Endothelial cell of umbilical vein (primary cell): ENCODE data around the gene WHRN.

Experiments
- CTCF ChIP-seq, 2 donors: IDR thresholded peaks; 1 replicate in 1 of 2; 2 replicates in 1 of 2; pipeline ENCODE4 v1.5.1; 2011; ENCODE audit warnings: low read length in 2 of 2, mild to moderate bottlenecking in 2 of 2, moderate library complexity in 2 of 2, control low read depth in 1 of 2, inconsistent platforms in 1 of 2, low read depth in 1 of 2; ENCODE audit not compliant: insufficient read depth in 1 of 2; ENCODE audit errors: extremely low read depth in 1 of 2
- EZH2 ChIP-seq: IDR thresholded peaks from 2 replicates; pipeline ENCODE4 v1.6.1; 2012; ENCODE audit warnings: borderline replicate concordance, low read depth, mild to moderate bottlenecking, moderate library complexity, low read length, inconsistent platforms; ENCODE audit not compliant: severe bottlenecking
- MAX ChIP-seq: IDR thresholded peaks from 2 replicates; pipeline ENCODE4 v1.6.1; 2011; ENCODE audit not compliant: insufficient read depth, insufficient read length
- POLR2A ChIP-seq: IDR thresholded peaks from 2 replicates; pipeline ENCODE4 v1.6.1; 2012; ENCODE audit warnings: low read depth, mild to moderate bottlenecking, control low read depth, low read length

- TF ChIP-seq POLR2A (no peak), MAX (no peak), CTCF (IDR thresholded peaks at IDR 0.05; ENCODE audit: extremely low read depth in 1 of 2, insufficient read depth in 1 of 2, low read depth in 1 of 2, low read length in 2 of 2) (no peak), EZH2 (no peak)
These were observed 56.0 kb downstream of the WHRN start for GRCh38 chr9:114449236-114449635.
